Smooth muscle cell (in vitro differentiated cells): ENCODE measurements around the gene UBE2D2. TPM values are rescaled to one million over a fixed set of nuclear protein-coding genes. Genes with fewer than 3 reads are reported as not detected.

Experiments
- DNase-seq: peaks from one replicate; lab custom pipeline; 2025; ENCODE audit not compliant: unreplicated experiment; lab: John Stamatoyannopoulos, UW
- H2AFZ ChIP-seq: fragments of 200-600 bp; sonication (generic); 2 replicates; pipeline ENCODE4 v1.6.0; 2016; ENCODE audit warnings: antibody characterized with exemption, low read depth, mild to moderate bottlenecking
- H3F3A ChIP-seq: fragments of 200-600 bp; sonication (generic); 2 replicates; pipeline ENCODE4 v1.6.0; 2017; ENCODE audit warnings: antibody characterized with exemption, low read depth
- H3K27ac ChIP-seq: fragments of 200-600 bp; sonication (generic); 2 replicates; pipeline ENCODE4 v1.5.1; 2016; ENCODE audit warnings: low read depth, mild to moderate bottlenecking
- H3K27me3 ChIP-seq: fragments of 200-600 bp; sonication (generic); 2 replicates; pipeline ENCODE4 v1.6.1; 2016; ENCODE audit warnings: low read depth, mild to moderate bottlenecking
- H3K36me3 ChIP-seq: fragments of 200-600 bp; sonication (generic); 2 replicates; pipeline ENCODE4 v1.5.1; 2016; ENCODE audit warnings: low read depth
- H3K4me1 ChIP-seq: fragments of 200-600 bp; sonication (generic); 2 replicates; pipeline ENCODE4 v1.5.1; 2016; ENCODE audit warnings: low read depth
- H3K4me2 ChIP-seq: fragments of 200-600 bp; sonication (generic); 2 replicates; pipeline ENCODE4 v1.6.0; 2016; ENCODE audit warnings: mild to moderate bottlenecking
- H3K4me3 ChIP-seq: fragments of 200-600 bp; sonication (generic); 2 replicates; pipeline ENCODE4 v1.5.1; 2016; ENCODE audit warnings: mild to moderate bottlenecking
- H3K79me2 ChIP-seq: fragments of 200-600 bp; sonication (generic); 2 replicates; pipeline ENCODE4 v1.6.0; 2016; ENCODE audit warnings: low read depth, mild to moderate bottlenecking
- H3K9ac ChIP-seq: fragments of 200-600 bp; sonication (generic); 2 replicates; pipeline ENCODE4 v1.6.0; 2016; ENCODE audit warnings: low read depth
- H3K9me3 ChIP-seq: fragments of 200-600 bp; sonication (generic); replicated peaks from 2 replicates; pipeline ENCODE4 v1.5.1; 2016; ENCODE audit warnings: low read depth
- H4K20me1 ChIP-seq: fragments of 200-600 bp; sonication (generic); 2 replicates; pipeline ENCODE4 v1.6.0; 2016; ENCODE audit warnings: low read depth
- CTCF ChIP-seq: fragments of 200-600 bp; sonication (generic); IDR thresholded peaks from 2 replicates; pipeline ENCODE4 v1.5.1; 2017; ENCODE audit warnings: borderline replicate concordance, mild to moderate bottlenecking, antibody characterized with exemption; ENCODE audit not compliant: insufficient read depth, poor library complexity, severe bottlenecking
- WGBS: methylation state at CpG from one replicate; pipeline ENCODE4 v1.1.7; 2016; ENCODE audit warnings: low lambda C conversion rate; 5-methylcytosine and 5-hydroxymethylcytosine counted together
- polyA plus RNA-seq: library from polyadenylated mRNA; unstranded; fragments of >200 nt; fragmentation: Nextera tagmentation; extraction: Ambion mirVana; gene quantifications from 2 replicates; pipeline ENCODE4 v1.2.1, GENCODE V29; 2016
- total RNA-seq: library from RNA; depleted of rRNA; stranded (reverse); fragments of >200 nt; gene quantifications from 2 replicates; pipeline ENCODE4 v1.2.3, GENCODE V29; 2014

Gene UBE2D2
- total and polyA plus RNA-seq, 2 experiments from 2014 or later = 69.3 to 174 TPM

- H3K4me3 ChIP-seq = no peak overlapping the region
- TF ChIP-seq CTCF = no peak
- no peaks in the 10 kb centered on the region for H3K9me3 ChIP-seq
- H3K36me3 ChIP-seq = no peaks in the 10 kb centered on the region
- no peak overlapping the region for H3K9ac ChIP-seq
- DNase-seq = no peak
- H3K27ac ChIP-seq = peak overlapping the region; percentile 32
- peaks cover 14% of the 10 kb centered on the region for H3F3A ChIP-seq
- peaks cover 89% of the 10 kb centered on the region for H4K20me1 ChIP-seq
- WGBS = 84% methylated on average over 6 of the region's 6 CpGs
- H3K79me2 ChIP-seq = peaks cover 89% of the 10 kb centered on the region
- H3K27me3 ChIP-seq = no peaks in the 10 kb centered on the region
- H3K4me1 ChIP-seq = peaks cover 26% of the 10 kb centered on the region
- H2AFZ ChIP-seq = no peak overlapping the region
- peak overlapping the region; percentile 51 for H3K4me2 ChIP-seq
Observed at GRCh38 chr5:139565411-139566305, 4.5 kb downstream of the UBE2D2 start.

DNA sequence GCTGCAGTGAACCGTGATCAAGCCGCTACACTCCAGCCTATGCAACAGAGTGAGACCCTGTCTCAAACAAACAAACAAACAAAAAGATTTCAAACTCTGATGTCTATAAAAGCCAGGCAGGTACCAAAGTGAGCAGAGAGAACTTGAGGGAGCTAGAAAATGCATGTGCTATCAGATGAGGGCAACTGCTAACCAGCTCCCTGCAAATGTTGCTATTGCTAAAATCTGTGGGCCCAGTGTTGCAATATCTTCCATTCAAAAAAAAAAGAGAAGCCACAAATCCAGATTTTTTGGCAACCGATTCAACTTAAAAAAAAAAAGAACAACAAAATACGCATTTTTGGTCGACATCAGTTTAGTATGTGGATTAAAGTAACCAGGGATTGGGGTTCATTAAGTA is 5.5 kb downstream of the UBE2D2 start:
- H3K79me2 ChIP-seq = peaks cover 99% of the 10 kb centered on the region
- DNase-seq = no peak
- H3K9ac ChIP-seq = no peak overlapping the region
- H4K20me1 ChIP-seq = peaks cover 99% of the 10 kb centered on the region
- H3K4me1 ChIP-seq = peaks cover 26% of the 10 kb centered on the region
- WGBS = 99% methylated on average over 5 of the region's 5 CpGs
- no peak overlapping the region for H3K27ac ChIP-seq
- H3K9me3 ChIP-seq = no peaks in the 10 kb centered on the region
- no peak overlapping the region for H2AFZ ChIP-seq
- no peak overlapping the region for H3K4me2 ChIP-seq
- H3K36me3 ChIP-seq = no peaks in the 10 kb centered on the region
- no peak for TF ChIP-seq CTCF
- H3K27me3 ChIP-seq = no peaks in the 10 kb centered on the region
- no peak overlapping the region for H3K4me3 ChIP-seq
- peaks cover 12% of the 10 kb centered on the region for H3F3A ChIP-seq

DNA sequence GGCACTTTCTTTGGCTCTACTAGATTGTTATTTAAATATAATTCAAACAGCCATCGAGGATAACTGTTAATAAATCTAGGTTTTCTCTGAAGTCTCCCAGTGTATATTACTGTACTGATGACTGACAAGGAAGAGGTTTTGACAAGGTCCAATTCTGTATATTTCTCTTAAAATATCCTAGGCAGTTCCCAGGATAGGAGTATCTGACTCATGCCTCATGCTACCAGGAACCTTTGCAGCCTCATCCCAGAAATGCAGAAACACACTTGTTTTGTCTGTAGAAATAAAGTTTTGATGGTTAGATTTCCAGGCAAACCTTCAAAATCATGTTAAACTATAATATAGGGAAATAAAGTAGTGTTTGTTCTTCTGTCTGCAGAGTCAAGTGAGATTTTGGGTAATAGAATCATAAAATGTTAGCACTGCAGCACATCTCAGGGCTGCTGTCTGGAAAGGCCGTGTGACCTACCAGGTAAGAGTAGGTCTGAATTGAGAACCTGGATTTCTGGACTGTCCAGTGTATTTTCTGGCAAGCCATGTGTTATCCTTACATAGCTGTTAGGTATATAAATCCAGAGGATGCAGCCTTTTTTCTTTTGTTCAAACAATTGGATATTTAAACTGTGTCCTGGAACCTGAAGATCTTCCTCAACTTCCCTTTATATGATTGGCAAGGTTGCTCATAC is 8.3 kb downstream of the UBE2D2 start:
- Histone ChIP-seq H4K20me1 (peaks cover 100% of the 10 kb centered on the region), H3K9me3 (no peaks in the 10 kb centered on the region), H3K4me3 (no peak overlapping the region), H3K79me2 (peaks cover 100% of the 10 kb centered on the region), H3K9ac (no peak overlapping the region), H3K27ac (peak overlapping the region; percentile 12), H3F3A (peaks cover 4% of the 10 kb centered on the region), H3K36me3 (no peaks in the 10 kb centered on the region), H3K4me2 (no peak overlapping the region), H2AFZ (no peak overlapping the region), H3K27me3 (no peaks in the 10 kb centered on the region), H3K4me1 (peaks cover 6% of the 10 kb centered on the region)
- no peak for DNase-seq
- 91% methylated on average over 2 of the region's 2 CpGs for WGBS
- no peak for TF ChIP-seq CTCF
